Progenitor cell of endocrine pancreas (in vitro differentiated cells): ENCODE data around the gene ARHGAP19. TPM values are rescaled to one million over a fixed set of nuclear protein-coding genes. Genes with fewer than 3 reads are reported as not detected.

Source experiments
- DNase-seq: peaks from one replicate; pipeline ENCODE4 v3.0.0; 2021; ENCODE audit warnings: low spot score; ENCODE audit not compliant: unreplicated experiment
- H3K27ac Mint-ChIP-seq: 2 replicates; pipeline ENCODE4 v1.8.0; 2021; ENCODE audit warnings: mild to moderate bottlenecking, moderate library complexity, mixed read lengths
- H3K27me3 Mint-ChIP-seq: 2 replicates; pipeline ENCODE4 v1.8.0; 2021; ENCODE audit warnings: mixed read lengths
- H3K36me3 Mint-ChIP-seq: 2 replicates; pipeline ENCODE4 v1.8.0; 2022; ENCODE audit warnings: mixed read lengths; ENCODE audit not compliant: insufficient read depth
- H3K4me1 Mint-ChIP-seq: 2 replicates; pipeline ENCODE4 v1.8.0; 2021; ENCODE audit warnings: low read depth, mixed read lengths
- H3K4me3 Mint-ChIP-seq: 2 replicates; pipeline ENCODE4 v1.8.0; 2021; ENCODE audit warnings: low read depth, mild to moderate bottlenecking, moderate library complexity, mixed read lengths
- H3K9me3 Mint-ChIP-seq: 2 replicates; pipeline ENCODE4 v1.8.0; 2021; ENCODE audit warnings: low read depth, mixed read lengths
- CTCF ChIP-seq: fragments of 200-600 bp; sonication (generic); IDR thresholded peaks from one replicate; pipeline ENCODE4 v1.5.0; 2021; ENCODE audit warnings: antibody characterized with exemption, mild to moderate bottlenecking; ENCODE audit not compliant: unreplicated experiment
- total RNA-seq: library from RNA; stranded (reverse); gene quantifications from 2 replicates; pipeline ENCODE4 v1.2.1, GENCODE V29; 2021

Gene ARHGAP19
- total RNA-seq, 1 donor from 2014 or later = 21.1 TPM

GRCh38 chr10:97327348-97328294 is 35.2 kb upstream of the ARHGAP19 start:
- TF ChIP-seq CTCF = no peak
- H3K4me3 Mint-ChIP-seq = peak overlapping the region; percentile 27
- peak overlapping the region; percentile 96 for H3K27ac Mint-ChIP-seq

GRCh38 chr10:97325754-97326153 is 33.3 kb upstream of the ARHGAP19 start:
- Mint-ChIP-seq H3K4me1 (peaks cover 63% of the 10 kb centered on the region), H3K4me3 (peak overlapping the region; percentile 43), H3K27ac (peak overlapping the region; percentile 89), H3K36me3 (peaks cover 4% of the 10 kb centered on the region), H3K27me3 (no peaks in the 10 kb centered on the region), H3K9me3 (no peaks in the 10 kb centered on the region)
- TF ChIP-seq CTCF = no peak
- DNase-seq = no peak

More at GRCh38 chr10:97327348-97328294, 35.2 kb upstream of the ARHGAP19 start:
- DNase-seq = no peak
- peaks cover 6% of the 10 kb centered on the region for H3K36me3 Mint-ChIP-seq
- no peaks in the 10 kb centered on the region for H3K27me3 Mint-ChIP-seq
- no peaks in the 10 kb centered on the region for H3K9me3 Mint-ChIP-seq
- H3K4me1 Mint-ChIP-seq = peaks cover 62% of the 10 kb centered on the region

- Mint-ChIP-seq H3K27ac (peak overlapping the region; percentile 33), H3K36me3 (no peaks in the 10 kb centered on the region), H3K4me1 (peaks cover 55% of the 10 kb centered on the region), H3K9me3 (no peaks in the 10 kb centered on the region), H3K4me3 (no peak overlapping the region), H3K27me3 (no peaks in the 10 kb centered on the region)
- no peak for TF ChIP-seq CTCF
- DNase-seq = no peak
Measured at GRCh38 chr10:97323501-97323900, 31.1 kb upstream of the ARHGAP19 start.

GRCh38 chr10:97321804-97322190 is 29.4 kb upstream of the ARHGAP19 start:
- H3K4me1 Mint-ChIP-seq = peaks cover 41% of the 10 kb centered on the region
- no peaks in the 10 kb centered on the region for H3K36me3 Mint-ChIP-seq
- no peak for TF ChIP-seq CTCF
- DNase-seq = no peak
- no peaks in the 10 kb centered on the region for H3K9me3 Mint-ChIP-seq
- H3K27ac Mint-ChIP-seq = peak overlapping the region; percentile 94
- peak overlapping the region; percentile 84 for H3K4me3 Mint-ChIP-seq
- H3K27me3 Mint-ChIP-seq = no peaks in the 10 kb centered on the region

GRCh38 chr10:97321032-97321803 is 28.8 kb upstream of the ARHGAP19 start:
- Mint-ChIP-seq H3K36me3 (no peaks in the 10 kb centered on the region), H3K4me3 (peak overlapping the region; percentile 84), H3K27me3 (no peaks in the 10 kb centered on the region), H3K4me1 (peaks cover 36% of the 10 kb centered on the region), H3K9me3 (no peaks in the 10 kb centered on the region), H3K27ac (peak overlapping the region; percentile 94)
- DNase-seq = no peak
- TF ChIP-seq CTCF = no peak
